Hypothalamus (tissue), 51 donors: ENCODE measurements around the gene TOLLIP.

Experiments
- DNase-seq, 51 donors: peaks; one replicate each; lab custom pipeline; 2025; lab: John Stamatoyannopoulos, UW

Gene TOLLIP

GRCh38 chr11:1225386-1226225 lies 83.8 kb downstream of the TOLLIP start:
- no peak for DNase-seq

- DNase-seq = no peak
Measured at GRCh38 chr11:1224491-1225385, 84.7 kb downstream of the TOLLIP start.
